HG03060 (cell line): ENCODE results near the gene ADAMTS19.
"Not testable (repeated sequence)": the region's sequence is repeated elsewhere in the genome, so short reads cannot be mapped to it uniquely, and the experiment has no call there.

Experiments used
- ATAC-seq: cut with Tn5 transposase; IDR thresholded peaks from one replicate; pipeline ENCODE4 v1.9.1; 2021; ENCODE audit warnings: low read depth, moderate number of reproducible peaks; ENCODE audit not compliant: unreplicated experiment

Gene ADAMTS19

DNA sequence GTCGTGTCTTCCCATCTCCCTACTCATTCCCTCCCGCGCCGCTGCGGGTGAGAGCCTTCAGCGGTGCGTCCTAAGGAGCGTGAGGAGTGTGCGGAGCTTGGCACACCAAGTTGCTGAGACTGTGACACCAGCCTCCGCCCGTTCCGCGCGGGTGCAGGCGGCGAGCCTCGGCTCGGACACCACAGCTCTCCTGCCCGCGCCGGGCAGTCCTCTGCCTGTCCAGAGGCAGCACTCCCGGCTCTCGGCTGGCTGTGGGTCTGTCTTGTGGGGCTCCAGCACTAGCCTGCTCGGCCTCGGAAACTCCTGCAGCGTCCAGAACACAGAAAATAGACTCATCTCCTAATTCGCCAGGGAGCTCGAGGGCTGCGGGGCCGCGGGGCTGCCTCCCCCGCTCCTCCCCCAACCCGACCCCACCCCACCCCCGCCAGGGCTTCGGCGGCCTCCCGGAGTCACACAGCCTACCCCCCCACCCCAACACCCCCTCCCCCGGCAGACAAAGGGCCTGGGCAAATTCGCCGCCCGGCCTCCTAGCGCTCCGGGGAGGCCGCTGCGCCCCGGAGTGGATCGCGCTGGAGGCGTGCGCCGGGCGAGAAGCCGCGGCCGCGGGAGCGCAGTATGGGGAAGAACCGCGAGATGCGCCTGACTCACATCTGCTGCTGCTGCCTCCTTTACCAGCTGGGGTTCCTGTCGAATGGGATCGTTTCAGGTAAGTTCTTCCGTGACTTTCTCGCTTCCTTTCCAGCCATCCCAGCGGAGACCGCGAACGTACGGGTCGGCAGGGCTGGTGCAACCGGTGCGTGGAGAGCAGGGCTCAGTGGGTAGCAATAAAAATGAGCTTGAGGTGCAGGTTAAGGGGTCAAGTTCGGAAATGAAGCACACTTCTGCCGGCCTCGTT, at the start of gene ADAMTS19:
TSS of gene ADAMTS19 (plus strand) at position 522 of the 895 bp plus-strand sequence. CDS start at position 616, 94 bp downstream.
- no peak for ATAC-seq

GRCh38 chr5:129410488-129410887, 49.6 kb upstream of the ADAMTS19 start:
- no peak for ATAC-seq

GRCh38 chr5:129412721-129413120, 47.4 kb upstream of the ADAMTS19 start:
- no peak for ATAC-seq

- ATAC-seq = no peak
These were observed 46.5 kb upstream of the ADAMTS19 start for GRCh38 chr5:129413570-129413969.

GRCh38 chr5:129419292-129419691, 40.8 kb upstream of the ADAMTS19 start:
- ATAC-seq = no peak

GRCh38 chr5:129425031-129425430, 35.1 kb upstream of the ADAMTS19 start:
- ATAC-seq = no peak

- no peak for ATAC-seq
These were observed 34.0 kb upstream of the ADAMTS19 start for GRCh38 chr5:129426071-129426470.

DNA sequence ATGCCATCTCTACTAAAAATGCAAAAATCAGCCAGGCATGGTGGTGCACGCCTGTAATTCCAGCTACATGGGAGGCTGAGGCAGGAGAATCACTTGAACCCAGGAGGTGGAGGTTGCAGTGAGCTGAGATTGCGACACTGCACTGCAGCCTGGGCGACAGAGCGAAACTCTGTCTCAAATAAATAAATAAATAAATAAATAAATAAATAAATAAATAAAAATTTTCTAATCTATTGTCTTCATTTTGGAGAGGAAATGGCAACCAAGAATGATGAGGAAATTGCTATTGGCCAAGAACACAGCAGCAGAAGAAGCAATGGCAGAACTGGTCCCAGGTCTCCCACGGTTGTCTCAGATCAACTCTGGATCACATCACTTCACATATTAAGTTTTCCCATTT, 31.5 kb upstream of the ADAMTS19 start:
- ATAC-seq = not testable (repeated sequence)

GRCh38 chr5:129431406-129431805, 28.7 kb upstream of the ADAMTS19 start:
- ATAC-seq = no peak

DNA sequence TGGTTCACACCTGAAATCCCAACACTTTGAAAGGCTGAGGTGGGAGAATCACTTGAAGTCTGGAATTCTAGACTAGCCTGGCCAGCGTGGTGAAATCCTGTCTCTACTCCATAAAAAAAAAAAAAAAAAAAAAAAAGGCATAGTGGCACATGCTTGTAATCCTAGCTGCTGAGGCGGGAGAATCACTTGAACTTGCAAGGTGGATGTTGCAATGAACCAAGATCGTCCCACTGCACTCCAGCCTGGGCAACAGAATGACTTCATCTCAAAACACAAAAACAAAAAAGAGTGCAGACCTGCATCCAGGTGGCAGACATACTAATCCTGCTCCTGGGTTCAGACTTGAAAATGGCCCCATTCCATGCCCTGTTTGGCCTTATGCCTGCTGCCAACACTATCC, 21.8 kb upstream of the ADAMTS19 start:
- ATAC-seq = no peak

- no peak for ATAC-seq
These were observed 19.7 kb upstream of the ADAMTS19 start for GRCh38 chr5:129440424-129440823.

DNA sequence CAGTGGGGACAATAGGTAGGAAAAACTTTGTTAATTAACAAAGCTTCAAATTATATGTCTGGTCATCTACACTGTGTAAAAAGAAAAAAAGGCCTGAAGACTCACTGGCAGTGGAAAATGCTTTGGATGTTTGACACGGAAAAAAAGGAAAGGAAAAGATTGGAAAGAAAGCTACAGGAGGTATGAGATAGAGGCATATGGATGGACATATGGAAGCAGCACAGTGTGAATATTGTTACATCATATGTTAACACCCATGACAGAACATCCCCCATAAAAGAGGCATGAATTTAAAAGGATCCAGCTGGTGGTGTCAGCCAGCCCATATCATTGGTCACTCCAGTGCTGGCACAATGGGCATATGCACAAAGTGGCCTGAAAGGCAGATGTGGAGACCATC, 19.0 kb upstream of the ADAMTS19 start:
- ATAC-seq = no peak

DNA sequence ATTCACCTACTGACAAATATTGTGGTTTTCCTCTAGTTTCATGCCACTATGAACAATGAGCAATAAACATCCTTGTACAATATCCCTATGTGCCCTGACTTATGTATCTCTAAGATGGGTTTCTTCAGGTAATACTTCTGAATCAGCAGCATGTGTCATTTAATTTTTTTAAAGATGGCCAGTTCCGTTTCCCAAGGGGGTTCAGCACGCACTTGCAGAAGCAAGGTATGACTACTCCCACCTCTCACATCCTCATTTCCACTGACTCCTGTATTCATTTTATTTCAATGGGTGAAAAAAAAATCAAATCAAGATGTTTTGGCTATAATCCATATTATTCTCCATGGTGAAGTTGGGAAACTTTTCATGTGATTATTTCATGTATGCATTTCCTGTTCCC, 14.7 kb upstream of the ADAMTS19 start:
- peak; percentile 57 for ATAC-seq

DNA sequence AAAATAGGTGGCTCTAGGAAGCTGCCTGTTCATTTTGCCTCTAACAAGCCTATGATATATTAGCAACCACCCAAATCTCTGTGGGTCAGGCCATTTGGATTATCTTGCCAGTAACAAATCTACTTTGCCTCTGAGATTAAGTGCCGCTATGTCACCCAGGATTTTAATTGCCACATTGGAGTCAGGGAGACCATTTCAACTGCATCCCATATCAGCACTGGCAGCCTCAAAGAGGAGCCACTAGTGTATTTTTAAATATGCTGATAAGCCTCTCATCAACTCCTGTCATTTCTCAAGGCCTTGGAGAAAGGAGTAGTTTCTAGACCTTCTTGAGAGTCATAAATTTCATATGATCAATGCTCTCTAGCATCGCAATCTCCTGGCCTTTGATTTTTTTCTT, 12.1 kb upstream of the ADAMTS19 start:
- no peak for ATAC-seq

- ATAC-seq = no peak
These were observed 11.4 kb upstream of the ADAMTS19 start for GRCh38 chr5:129448654-129449053.

- ATAC-seq = no peak
These were observed 5.6 kb upstream of the ADAMTS19 start for GRCh38 chr5:129454461-129454860.

DNA sequence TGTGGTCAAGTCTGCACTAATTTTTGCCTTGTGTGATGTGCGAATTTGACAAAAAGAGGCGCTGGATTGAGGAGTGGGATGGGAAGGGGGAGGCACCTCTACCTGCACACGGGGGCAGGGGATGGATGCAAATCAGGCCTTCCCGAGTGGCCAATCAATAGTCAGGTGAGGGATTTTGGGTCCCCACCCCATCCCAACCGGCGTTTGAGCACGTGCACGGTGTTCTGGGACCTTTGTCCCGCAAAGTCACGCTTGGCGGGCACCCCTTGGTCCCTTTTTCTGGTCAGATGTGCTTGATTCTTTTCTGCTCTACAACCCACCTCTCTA, 685 bp upstream of the ADAMTS19 start:
- ATAC-seq = no peak

GRCh38 chr5:129460672-129460935, 506 bp downstream of the ADAMTS19 start:
- no peak for ATAC-seq

DNA sequence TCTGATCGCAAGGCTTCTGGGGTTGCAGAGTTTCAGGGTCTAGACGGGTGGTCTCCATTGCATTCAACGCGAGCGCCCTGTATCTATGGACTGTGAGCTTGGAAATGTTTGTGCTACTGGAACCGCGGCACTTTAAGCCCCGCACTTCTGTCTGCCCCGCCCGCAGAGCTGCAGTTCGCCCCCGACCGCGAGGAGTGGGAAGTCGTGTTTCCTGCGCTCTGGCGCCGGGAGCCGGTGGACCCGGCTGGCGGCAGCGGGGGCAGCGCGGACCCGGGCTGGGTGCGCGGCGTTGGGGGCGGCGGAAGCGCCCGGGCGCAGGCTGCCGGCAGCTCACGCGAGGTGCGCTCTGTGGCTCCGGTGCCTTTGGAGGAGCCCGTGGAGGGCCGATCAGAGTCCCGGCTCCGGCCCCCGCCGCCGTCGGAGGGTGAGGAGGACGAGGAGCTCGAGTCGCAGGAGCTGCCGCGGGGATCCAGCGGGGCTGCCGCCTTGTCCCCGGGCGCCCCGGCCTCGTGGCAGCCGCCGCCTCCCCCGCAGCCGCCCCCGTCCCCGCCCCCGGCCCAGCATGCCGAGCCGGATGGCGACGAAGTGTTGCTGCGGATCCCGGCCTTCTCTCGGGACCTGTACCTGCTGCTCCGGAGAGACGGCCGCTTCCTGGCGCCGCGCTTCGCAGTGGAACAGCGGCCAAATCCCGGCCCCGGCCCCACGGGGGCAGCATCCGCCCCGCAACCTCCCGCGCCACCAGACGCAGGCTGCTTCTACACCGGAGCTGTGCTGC, 1.0 kb downstream of the ADAMTS19 start:
- no peak for ATAC-seq

GRCh38 chr5:129461711-129462332, 1.7 kb downstream of the ADAMTS19 start:
- peak; percentile 50 for ATAC-seq

DNA sequence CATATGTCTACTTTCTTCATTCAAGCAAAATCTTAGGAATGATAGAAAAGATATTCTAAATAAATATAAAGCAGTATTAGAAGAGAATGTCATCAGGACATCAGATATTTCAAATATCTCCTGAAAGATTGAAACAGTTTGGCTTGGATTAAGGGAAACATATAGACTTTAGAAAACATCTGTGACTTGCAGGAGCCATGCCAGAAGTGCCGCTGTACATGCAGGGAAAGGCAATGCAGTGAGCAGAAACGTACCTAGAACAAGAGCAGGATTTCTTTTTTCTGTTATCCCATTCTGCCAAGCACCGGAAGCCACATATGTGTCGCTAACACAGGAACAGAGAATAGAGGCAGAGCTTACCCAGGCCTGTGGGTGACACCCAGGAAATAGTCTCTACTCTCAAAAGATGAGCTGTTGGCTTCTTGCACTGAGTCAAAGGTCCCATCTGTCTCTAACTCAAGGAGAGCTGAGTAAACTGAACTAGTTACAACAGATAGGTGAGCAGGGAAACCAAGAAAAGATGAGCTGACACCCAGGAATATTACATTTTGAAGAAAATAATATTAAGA, 5.8 kb downstream of the ADAMTS19 start:
- ATAC-seq = no peak
